Measurements from ENCODE around the gene HMGCR. TPM values are rescaled to one million over a fixed set of nuclear protein-coding genes. Genes with fewer than 3 reads are reported as not detected.

The HMGCR gene
- total RNA-seq, 4 donors from 2014 or later = 3.3 to 132 (median 14.1) TPM

DNA sequence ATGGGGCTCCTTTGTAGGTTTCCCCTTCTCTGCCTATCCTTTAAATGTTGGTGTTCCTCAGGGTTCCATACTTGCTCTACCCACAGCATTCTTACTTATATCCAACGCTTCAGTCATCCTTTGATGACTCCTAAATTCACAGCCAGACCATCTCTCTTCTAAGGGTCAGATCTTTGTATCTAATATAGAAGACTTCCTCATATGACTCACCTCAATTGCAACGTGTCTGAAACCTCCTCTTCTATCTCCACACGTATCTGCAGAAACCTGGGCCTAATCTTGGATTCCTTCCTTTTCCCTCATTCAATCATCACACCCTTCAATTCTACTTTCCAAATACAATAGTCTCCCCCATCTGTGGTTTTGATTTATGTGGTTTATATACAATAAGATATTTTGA lies 68.3 kb downstream of the HMGCR start:
- H3K4me1 ChIP-seq = no peaks in the 10 kb centered on the region
- intact Hi-C loops (cut with DNase I; ENCODE audit: low total_unique reads) = no loop called here
- no peak for DNase-seq
- H3K36me3 ChIP-seq = no peaks in the 10 kb centered on the region
- no peak for TF ChIP-seq POLR2A (IDR thresholded peaks at IDR 0.05)
- TF ChIP-seq, protein P1, sequence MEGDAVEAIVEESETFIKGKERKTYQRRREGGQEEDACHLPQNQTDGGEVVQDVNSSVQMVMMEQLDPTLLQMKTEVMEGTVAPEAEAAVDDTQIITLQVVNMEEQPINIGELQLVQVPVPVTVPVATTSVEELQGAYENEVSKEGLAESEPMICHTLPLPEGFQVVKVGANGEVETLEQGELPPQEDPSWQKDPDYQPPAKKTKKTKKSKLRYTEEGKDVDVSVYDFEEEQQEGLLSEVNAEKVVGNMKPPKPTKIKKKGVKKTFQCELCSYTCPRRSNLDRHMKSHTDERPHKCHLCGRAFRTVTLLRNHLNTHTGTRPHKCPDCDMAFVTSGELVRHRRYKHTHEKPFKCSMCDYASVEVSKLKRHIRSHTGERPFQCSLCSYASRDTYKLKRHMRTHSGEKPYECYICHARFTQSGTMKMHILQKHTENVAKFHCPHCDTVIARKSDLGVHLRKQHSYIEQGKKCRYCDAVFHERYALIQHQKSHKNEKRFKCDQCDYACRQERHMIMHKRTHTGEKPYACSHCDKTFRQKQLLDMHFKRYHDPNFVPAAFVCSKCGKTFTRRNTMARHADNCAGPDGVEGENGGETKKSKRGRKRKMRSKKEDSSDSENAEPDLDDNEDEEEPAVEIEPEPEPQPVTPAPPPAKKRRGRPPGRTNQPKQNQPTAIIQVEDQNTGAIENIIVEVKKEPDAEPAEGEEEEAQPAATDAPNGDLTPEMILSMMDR (IDR thresholded peaks at IDR 0.05) = no peak
- no peaks in the 10 kb centered on the region for H3K9me3 ChIP-seq
- no peak overlapping the region for H3K27ac ChIP-seq
- no peak overlapping the region for H3K4me3 ChIP-seq
- H3K27me3 ChIP-seq = no peaks in the 10 kb centered on the region

Other genes with a start within 250 kb of the HMGCR start
- gene ANKRD31, start 100.3 kb upstream of the HMGCR start, total RNA-seq = under 1 TPM in 2 of 4 donors, not detected in 2; 0.67 to 0.69 TPM
- gene CERT1, start 174.4 kb downstream of the HMGCR start, total RNA-seq = 10 to 100 TPM; 36.9 to 65.8 (median 43.0) TPM
- gene POLK, start 174.7 kb downstream of the HMGCR start, total RNA-seq = 10 to 100 TPM; 27.9 to 81.6 (median 58.2) TPM

Data from uterus (tissue), 4 donors.